HG02884 (cell line): ENCODE data around the gene WFDC12.
"Not testable (repeated sequence)": the region's sequence is repeated elsewhere in the genome, so short reads cannot be mapped to it uniquely, and the experiment has no call there.

Source experiments
- ATAC-seq: cut with Tn5 transposase; IDR thresholded peaks from one replicate; pipeline ENCODE4 v1.9.1; 2021; ENCODE audit warnings: mild to moderate bottlenecking, moderate library complexity; ENCODE audit not compliant: unreplicated experiment

WFDC12 gene, protein sequence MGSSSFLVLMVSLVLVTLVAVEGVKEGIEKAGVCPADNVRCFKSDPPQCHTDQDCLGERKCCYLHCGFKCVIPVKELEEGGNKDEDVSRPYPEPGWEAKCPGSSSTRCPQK

DNA sequence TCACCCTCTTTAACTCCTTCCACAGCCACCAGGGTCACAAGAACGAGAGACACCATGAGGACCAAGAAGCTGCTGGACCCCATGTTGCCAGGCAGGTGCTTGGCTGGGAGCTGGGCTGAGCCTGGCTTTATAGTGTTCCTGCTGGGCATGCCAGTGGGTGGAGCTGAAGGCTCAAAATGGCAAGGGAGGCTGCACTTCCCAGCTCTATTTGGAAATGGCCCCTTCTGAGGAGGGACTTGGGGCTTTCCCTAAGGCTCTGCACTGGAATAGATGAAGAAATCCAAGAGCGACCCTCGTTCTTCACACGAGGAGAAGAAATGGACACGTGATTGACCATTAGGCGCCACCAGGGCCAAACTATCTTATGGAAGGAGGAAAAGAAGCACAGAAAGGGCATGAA lies at the start of gene WFDC12:
Gene WFDC12, minus strand, starts transcription at position 101 of the 400 bp plus-strand sequence. Its CDS starts 18 bp downstream, at position 83.
- ATAC-seq = no peak

DNA sequence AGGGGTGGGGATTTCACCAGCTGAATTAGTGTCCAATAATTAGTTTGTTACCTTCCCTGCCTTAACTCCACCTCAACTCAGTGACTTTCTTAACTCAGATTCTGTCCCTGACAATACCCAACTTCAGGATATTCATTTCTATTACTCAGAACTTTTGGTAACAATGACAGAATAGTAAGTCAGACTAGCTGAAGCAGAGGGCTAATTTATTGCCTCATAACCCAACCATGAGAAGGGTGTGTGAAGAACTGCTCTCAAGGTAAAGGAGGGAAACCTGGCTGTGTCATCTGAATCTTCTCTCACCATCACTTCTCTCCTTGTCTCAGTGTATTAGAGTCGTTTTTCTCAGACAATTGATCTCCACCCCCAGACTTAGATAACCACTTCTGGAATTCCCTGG lies 49.3 kb upstream of the WFDC12 start:
- no peak for ATAC-seq

DNA sequence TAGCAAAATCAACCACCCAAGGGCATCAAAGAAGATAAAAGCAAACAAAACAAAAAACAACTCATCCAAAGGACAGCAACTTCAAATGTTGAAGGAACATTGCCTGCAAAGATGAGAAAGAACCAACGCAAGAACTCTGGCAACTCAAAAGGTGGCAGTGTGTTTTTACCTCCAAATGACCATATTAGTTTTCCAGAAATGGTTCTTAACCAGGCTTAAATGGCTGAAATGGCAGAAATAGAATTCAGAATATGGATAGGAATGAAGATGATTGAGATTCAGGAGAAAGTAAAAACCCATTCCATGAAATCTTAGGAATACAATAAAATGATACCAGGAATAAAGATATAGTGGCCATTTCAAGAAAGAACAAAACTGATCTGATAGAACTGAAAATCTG lies 40.6 kb upstream of the WFDC12 start:
- ATAC-seq = no peak

DNA sequence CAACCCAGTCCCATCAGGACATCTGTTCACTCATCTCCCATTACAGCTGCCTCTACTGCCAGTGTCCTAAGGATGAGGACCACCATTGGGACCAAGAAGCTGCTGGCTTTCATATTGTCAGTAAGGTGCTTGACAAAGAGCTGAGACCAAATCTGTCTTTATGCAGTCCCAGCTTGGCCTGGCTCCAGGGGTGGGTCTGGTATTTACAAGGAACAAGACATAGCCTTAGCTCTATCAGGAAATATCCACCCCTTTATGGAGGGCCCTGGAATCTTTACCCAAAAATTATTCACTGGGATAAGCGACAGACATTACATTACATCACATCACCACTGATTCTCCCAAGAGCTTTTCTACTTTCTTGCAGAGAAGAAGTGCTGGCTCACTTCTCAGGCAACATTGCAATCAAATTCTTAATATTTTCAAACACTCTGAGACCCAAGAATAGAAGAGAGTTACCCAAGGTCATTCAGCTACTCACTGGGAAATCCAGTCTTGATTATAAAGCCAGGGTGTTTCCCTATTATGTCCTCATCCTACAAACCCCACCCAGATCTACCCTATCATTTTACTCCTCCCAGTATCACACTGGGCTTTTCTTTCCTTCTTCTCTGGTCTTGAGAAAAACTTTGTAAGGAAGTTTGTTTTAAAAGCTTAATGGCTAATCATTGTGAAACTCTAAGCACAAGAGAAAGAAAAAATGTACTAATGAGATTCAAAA lies 39.0 kb upstream of the WFDC12 start:
- ATAC-seq = no peak

DNA sequence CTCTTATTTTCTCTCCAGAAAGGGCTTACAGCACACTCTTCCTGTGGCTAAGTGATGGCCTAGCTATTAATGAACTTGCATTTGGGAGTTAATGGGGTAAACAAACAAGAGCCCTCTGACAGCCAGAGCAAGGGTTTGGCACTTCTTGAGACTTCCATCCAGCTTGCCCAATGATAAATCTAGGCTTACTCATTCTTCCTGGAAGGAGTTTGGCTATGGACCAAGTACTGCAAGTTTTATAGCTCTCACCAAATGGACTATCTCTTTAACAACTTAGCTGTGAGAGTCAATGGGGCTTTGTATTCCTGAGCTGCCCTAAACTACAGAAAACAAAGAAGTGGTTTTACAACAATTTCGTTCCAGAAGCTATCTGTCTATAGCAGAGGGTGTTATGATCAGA lies 33.7 kb upstream of the WFDC12 start:
- ATAC-seq = no peak

DNA sequence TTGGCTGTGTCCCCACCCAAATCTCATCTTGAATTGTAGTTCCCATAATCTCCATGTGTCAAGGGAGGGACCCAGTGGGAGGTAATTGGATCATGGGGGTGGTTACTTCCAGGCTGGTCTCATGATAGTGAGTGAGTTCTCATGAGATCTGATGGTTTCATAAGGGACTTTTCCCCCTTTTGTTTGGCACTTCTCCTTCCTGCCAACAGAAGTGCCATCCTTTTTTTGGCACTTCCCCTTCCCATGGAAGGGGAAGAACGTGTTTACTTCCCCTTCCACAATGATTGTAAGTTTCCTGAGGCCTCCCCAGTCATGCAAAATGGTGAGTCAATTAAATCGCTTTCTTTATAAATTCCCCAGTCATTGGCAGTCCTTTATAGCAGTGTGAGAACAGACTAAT lies 32.4 kb upstream of the WFDC12 start:
- ATAC-seq = no peak

DNA sequence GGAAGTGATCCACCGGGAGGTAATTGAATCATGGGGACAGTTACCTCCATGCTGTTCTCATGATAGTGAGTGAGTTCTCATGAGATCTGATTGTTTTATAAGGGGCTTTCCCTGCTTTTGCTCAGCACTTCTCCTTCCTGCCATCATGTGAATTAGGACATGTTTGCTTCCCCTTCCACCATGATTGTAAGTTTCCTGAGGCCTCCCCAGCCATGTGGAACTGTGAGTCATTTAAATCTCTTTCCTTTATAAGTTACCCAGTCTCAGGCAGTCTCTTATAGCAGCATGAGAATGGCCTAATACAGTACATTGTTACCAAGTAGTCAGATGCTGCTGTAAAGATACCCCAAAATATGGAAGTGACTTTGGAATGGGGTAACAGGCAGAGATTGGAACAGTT lies 30.5 kb upstream of the WFDC12 start:
- not testable (repeated sequence) for ATAC-seq

DNA sequence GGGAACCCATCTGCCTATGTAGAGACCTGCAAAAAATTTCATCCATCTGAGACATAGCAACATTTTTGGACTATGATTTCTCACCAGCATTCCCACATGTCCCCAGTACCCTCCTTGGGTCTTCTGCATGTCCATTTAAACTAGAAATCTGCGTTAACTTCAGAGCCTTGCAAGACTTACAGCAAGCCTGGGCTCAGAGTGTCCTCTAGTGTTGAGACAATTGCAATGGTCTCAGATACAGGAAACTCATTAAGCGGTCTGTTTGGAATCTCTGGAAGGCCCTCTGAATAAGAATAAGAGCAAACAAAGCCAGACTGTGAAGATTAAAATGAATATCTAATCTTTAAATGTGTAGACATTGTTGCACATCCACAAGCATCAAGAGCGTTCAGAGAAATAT lies 29.9 kb upstream of the WFDC12 start:
- no peak for ATAC-seq

DNA sequence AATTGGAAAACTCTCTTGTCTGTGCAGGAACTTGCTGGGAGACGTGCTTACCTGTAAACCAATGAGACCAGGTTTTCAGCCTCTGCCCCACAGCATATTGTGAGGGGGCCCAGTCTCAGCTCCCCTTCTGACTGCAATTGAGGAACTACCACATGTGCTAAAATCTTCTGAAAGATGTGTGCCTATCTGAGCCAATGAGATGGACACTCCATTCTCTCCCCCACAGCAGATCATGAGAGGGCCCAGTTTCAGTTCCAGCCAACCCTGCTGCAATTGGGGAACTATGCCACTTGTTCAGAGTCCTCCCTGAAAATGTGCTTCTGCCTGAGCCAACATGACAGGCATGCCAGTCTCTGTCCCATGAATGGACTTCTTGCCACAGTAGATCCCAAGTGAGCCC lies 29.5 kb upstream of the WFDC12 start:
- no peak for ATAC-seq

DNA sequence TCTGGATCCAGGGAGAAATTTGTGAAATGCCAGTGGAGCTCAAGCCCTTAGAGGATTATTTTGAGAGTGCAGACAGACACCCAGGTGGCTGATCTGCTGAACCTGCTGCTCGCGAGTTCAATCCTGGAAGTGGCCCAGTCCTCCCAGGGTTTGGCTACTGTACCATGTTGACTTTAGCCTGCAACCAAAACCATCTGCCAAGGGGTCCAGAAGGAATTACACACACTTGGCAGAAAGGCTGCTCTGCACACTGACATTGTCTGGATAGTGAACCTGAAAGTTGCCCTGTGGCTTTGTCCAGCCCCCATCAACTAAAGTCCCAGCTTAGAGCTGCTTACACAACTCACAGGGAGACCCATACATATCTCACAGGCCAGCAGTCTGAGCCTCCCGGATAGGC lies 28.9 kb upstream of the WFDC12 start:
- no peak for ATAC-seq

DNA sequence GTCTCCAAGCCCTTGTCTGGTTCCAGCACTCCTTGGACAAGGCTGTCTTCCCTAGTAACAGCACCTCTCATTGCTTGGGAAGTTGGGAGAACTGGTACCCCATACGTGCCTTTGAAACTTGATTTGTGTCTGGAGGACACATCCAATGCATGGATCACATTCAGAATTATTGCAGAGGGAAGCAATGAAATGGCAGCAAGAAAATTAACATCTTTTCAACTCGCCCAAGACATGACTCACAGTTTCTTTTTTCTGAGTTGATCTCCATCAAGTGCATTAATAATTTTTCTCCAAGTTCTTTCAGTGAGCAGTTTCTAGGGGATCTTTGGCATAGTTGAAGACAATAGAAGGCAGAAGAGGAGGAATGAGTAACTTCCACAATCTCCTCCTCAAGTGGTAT lies 28.1 kb upstream of the WFDC12 start:
- ATAC-seq = no peak

DNA sequence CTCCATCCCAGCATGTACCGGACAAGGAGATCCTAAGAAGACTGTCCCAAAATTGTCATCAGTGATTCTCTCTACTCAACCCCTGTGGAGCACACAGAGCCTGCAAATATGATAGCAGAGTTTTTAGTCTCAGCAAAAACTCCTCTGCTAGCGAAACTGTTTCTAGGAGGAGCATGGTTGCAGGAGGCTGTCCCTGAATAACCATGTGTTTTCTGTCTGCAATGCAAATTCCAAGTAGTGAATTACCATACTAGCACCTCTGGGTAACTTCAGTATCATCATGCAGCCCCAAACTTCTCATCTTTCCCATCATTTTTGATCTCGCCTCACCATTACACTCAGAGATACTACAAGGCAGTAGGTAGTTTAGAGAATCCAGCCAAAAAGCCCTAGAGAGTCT lies 24.8 kb upstream of the WFDC12 start:
- no peak for ATAC-seq

DNA sequence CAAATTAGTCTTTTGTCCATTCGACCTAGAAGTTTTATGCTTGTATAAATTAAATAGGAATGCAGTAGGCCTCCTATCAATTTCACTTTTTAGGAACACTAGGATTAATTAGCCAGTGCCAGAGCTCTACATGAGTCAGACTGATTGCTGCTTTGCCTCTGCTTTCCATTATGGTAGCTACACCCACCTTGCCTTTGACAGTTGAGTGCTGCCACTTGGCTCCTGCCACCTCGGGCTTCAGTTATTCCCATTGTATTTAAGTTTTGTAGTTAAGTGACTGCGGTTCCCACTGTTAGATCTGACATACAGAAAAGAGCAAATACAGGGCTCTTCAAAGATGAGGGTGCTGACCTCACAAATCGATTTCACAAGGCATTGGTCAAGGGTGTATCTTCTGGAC lies 16.6 kb upstream of the WFDC12 start:
- ATAC-seq = no peak

DNA sequence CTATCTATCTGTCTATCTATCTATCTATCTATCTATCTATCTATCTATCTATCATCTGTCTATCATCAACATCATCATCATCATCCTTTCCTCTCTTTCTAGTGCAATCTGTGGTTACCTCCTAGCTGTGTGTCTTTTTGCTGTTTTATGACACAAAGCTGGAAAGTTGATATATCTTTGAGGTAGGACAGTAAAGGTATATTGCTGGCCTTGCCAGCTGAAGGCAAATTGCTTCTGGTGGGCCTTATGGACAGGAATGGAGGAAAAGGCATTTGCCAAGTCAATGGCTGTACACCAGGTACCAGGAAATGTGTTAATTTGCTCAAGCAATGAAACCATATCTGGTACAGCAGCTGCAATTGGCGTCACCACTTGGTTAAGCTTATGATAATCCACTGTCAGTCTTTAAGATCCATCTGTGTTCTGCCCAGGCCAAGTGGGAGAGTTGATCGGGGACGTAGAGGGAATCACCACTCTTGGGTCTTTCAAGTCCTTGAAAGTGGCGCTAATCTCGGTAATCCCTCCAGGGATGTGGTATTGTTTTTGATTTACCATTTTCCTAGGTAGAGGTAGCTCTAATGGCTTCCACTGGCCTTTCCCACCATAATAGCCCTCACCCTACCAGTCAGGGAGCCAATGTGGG lies 15.6 kb upstream of the WFDC12 start:
- ATAC-seq = not testable (repeated sequence)

DNA sequence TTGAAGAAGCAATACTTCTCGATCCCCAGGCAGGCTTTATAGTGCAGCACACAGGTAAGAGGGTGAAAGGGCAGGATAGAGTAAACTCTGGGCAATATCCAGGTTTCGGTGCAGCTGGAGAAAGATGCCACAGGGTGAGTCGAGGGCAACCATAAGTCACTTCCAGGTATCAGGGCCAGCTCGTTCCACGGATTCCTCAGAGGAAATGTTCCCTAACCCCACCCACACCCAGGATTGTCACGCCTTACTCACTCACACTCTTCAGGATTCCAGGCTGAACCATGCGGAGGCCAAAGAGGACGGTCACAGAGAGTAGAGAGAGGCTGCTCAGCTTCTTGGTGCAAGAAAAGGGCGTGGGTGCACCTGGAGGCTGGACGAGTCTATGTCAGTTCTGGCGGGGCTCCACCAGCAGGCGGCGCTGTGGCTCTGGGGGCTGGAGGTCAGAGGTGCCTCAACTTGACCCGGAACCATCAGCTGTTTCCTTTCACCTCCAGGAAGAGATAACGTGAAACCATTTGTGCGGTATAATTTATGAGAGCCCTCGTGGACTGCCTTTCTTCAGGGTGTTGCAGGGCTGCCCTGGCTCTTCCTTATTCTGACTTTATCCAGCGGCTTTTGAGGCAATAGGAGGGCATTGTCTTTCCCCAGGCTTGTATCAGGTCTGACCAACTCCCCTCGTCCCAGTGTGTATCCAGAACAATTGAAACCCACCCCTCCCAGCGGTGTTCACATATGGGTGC lies 14.5 kb upstream of the WFDC12 start:
- no peak for ATAC-seq

DNA sequence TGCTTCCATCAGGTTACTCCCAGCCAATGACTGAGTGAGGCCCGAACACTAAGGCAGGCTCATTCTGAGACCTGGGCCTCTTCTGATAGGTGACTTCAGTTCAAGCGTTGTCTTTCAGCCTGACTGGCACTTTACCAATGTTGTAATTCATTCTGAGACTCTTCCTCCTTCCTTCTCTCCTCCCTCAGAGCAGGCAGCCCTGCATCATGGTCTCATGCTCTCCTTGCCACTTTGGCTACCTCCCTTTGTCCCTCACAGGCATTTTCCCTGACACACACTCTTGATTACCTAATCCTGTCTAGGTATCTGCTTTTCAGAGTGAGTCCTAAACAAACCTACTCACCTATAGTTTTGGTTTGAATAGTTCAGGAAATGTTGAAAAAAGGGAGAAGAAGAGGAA lies 12.6 kb upstream of the WFDC12 start:
- no peak for ATAC-seq

DNA sequence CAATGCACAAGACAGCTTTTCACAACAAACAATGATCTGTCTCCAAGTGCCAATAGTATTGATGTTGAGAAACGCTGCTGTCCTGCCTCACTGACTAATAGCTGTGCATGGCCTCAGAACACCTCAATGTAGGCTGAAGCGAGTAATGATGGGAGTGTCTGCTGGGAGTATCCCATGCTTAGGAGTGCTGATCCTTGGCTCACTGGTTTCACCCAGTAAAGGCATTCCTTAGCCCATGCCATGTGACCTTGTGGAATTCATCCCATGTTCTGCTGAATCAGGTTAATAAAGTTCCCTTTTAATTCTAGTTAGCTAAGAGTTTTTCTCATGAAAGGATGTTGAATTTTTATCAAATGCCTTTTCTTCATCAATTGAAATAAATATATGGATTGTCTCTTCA lies 3.8 kb upstream of the WFDC12 start:
- no peak for ATAC-seq

DNA sequence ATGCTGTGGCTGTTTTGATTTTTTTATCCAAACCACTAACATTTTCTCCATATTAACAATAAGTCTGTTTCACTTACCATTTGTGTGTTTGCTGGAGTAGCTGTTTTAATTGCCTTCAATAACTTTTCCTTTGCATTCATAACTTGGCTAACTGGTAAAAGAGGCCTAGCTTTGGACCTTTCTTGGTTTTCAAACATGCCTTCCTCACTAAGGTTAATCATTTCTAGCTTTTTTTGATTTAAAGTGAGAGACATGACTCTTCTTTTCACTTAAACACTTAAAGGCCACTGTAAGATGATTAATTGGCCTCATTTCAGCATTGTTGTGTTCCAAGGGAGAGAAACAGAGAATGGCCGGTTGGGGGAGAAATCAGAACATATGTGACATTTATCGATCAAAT lies 2.9 kb downstream of the WFDC12 start:
- no peak for ATAC-seq

DNA sequence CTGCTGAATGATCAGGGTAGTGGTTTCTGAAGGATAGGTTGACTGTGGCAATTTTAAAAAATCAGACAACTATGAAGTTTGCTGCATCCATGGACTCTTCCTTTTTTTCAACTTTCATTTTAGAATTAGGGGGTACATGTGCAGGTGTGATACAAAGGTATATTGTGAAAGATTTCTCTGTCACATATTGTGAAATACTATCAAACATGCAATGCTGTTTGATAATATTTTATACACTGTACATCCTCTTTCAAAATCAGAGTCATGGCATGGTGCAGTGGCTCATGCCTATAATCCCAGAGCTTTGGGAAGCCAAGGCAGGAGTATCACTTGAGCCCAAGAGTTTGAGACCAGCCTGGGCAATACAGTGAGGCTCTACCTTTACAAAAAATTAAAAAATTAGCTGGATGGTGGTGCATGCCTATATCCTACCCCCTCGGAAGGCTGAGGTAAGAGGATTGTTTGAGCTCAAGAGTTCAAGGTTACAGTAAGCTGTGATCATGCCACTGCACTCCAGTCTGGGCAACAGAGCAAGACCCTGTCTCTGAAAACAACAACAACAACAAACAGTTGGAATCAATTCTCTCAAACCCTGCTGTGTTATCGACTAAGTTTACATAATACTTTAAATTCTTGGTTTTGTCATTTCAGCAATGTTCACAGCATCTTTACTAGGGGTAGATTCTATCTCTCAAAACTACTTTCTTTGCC lies 4.6 kb downstream of the WFDC12 start:
- no peak for ATAC-seq

DNA sequence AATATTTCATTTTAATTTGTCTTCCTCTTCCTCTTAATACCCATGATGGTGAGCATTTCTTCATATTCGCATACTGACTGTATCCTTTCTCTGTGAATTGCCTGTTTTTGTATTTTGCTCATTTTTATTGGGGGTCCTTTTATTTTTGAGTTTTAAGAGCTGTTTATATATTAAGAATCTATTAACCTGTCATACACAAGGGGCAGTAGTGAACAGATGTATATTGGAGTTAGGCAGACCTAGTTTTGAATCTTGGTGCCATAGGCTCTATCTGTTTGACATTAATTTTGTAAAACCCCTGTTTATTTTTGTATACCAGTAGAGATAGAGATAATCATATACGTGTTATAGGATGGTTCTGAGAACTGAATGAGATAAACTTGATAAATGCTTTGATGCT lies 6.2 kb downstream of the WFDC12 start:
- no peak for ATAC-seq

DNA sequence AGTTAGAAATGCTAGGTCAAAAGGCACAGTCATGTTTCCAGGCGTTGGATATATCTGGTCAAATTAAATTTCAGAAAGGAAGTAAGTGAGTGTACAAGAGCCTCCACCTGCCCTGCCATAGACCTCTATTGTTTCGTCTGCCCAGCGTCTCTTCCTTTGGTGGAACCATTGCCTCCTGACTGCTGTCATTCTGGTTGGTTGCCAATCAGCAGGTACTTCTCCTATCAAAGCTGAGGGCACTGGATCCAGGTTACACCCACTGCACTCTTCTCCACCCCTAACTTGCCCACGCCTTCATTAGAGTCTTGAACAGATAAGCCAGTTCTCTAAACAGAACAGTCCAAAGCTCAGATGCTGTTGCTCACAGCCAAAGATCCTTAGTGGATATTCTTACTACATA lies 6.7 kb downstream of the WFDC12 start:
- ATAC-seq = no peak
